Right renal pelvis (tissue), 4 donors: ENCODE results near the gene DOCK6. TPM values are rescaled to one million over a fixed set of nuclear protein-coding genes. Genes with fewer than 3 reads are reported as not detected.
A peak's percentile ranks its signal among the peaks of the same experiment; 100 is the strongest.

Experiments used
- DNase-seq, 4 donors: peaks; one replicate each; pipeline ENCODE4 v3.0.0-alpha.2; 2013; ENCODE audit warnings: low read depth in 4 of 4, low spot score in 3 of 4, missing footprints in 1 of 4
- polyA plus RNA-seq, 4 donors: library from polyadenylated mRNA; unstranded; fragments of 120-200 nt; gene quantifications; one replicate each; pipeline ENCODE4 v1.2.1, GENCODE V29; 2013; ENCODE audit not compliant: insufficient read length in 4 of 4

The DOCK6 gene
- polyA plus RNA-seq, 4 donors = 39.1 to 48.9 (median 45.9) TPM

DNA sequence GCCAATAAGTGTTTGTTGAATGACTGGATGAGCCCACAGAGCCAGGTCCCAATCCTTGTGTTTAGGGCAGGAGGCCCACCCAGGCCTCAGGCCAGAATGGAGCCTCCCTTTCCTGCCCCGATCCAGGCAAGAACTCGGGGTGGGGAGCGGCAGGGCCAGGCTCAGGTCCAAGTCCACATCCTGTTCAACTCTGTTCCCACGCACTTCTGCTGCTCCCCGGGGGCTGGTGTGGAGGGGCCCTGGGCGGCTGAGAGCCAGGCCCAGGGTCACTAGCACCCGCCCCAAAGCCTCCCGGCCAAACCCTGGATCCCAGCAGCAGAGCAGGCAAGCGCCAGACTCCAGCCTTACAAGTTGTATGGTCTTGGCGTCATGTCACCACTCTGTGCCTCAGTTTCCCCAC lies 14.9 kb downstream of the DOCK6 start:
- no peak for DNase-seq

DNA sequence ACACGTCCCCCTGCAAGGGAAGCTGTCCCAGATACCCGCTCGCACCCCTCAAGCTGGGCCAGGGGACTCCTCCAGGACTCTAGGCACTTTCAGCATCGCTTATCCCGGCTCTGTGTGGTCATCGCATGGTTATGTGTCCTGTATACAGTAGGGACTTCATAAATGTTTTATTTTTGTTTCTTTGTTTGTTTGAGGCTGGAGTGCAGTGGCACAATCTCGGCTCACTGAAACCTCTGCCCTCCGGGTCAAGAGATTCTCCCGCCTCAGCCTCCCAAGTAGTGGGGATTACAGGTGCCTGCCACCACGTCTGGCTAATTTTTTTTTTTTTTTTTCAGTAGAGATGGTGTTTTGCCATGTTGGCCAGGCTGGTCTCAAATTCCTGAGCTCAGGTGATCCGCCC lies 15.4 kb downstream of the DOCK6 start:
- DNase-seq = no peak

DNA sequence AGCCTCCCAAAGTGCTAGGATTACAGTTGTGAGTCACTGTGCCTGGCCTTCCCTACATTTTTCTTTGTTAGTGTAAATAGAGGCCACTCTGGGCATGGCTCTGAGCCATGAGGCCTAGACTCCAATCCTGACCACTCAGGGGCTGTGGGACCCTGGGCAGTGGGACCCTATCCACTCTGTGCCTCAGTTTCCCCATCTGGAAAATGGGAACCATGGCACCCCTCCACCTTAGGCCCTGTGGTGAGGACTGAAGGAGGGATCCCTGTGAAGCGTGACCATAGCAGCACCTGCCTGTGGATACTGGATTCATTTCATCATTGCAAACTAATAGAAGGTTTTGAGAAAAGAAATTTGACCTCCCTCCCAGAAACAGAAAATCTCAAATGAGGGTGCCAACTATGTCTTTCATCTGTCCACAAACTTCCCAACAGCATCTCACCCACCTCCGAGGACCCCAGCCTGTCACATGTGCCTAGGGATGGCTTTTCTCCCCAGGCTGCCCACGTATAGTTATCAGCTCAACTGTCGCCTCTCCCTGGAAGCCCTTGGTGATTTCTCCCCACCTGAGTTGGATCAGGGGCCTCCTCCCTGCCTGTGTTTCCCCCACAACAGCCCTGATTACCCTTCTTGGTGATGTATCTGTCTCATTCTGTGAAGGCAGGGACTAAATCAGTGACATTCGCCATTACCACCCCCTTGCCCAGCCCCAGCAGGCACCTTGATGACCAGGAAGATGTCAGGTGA lies 17.3 kb downstream of the DOCK6 start:
- no peak for DNase-seq

DNA sequence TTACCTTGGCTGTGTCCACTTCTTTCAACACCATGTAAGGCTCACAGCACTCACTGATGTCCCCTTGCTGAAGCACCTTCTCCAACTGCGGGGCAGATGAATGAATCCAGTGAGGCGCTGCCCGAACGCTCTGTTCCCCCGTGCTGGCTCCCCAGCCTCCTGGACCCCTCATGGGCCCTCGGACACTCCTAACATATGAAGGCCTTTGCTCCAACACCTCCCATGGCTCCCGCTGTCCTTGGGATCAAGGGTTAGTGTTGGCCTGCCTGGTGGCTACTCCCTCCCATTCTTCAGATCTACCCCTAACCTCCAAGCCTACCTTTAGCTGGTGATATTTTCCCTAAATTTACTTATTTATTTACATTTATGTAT lies 18.5 kb downstream of the DOCK6 start:
- DNase-seq = no peak

DNA sequence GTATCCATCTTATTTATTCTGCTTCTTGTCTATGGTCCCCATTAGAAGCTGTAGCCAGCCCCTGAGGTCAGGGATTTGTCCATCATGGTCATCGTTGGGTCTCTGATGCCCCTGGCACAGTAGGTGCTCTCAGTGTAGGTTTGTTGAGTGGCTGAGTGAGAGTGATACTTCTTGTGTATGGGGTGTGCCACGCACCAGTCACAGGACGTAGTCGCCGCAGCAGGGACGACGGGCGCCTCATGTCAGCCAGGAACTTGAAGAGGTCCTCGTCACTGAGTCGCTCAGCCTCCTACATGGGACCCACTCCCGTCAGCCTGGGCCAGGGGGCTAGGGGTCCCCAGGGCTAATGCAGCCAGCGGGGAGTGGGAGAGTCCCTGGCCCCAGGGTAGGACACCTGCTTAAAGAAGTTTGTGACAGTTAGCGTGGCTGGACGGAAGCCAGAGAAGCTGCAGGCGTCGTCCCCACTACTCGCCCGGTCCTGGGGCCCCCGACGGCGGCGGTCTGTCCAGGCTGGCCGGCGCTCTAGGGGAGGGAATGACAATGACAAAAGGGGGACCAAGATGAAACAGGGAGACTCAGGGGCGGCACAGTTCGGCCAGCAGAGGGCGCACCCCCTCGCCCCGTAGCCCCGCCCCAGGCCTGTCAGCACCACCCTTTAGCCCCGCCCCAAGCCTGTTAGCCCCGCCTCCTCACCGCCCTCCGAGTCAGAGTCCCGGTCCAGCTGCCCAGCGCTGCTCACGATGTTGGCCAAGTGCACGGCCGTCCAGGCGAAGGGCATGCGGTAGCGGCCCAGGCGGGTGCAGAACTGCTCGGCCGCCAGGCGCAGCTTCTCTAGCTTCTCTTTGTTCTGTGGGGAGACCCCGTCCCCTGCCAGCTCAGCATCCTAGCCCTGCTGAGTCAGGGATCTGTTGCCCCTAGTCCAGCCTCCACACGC lies 19.2 kb downstream of the DOCK6 start:
- DNase-seq = peak in 3 of 4 donors; percentile 61 to 73 (median 70)

DNA sequence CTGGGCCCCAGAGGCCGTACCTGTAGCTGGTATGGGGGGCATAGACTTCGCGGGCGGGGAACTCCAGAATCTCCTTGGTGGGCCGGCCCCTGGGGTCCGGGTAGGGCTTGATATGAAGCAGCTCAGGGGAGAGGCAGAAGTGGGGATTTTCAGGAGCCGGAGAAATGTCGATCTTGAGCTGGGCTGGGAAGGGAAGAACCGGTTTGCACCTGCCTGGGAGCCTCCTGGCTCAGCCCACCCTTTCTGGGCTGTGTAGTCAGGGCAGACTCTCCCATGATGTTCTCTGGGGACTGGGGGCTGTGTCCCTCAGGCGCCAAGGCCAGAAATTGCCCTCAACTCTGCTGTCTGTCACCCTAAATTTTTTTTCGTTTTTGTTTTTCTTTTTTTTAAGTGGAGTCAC lies 20.3 kb downstream of the DOCK6 start:
- no peak for DNase-seq

DNA sequence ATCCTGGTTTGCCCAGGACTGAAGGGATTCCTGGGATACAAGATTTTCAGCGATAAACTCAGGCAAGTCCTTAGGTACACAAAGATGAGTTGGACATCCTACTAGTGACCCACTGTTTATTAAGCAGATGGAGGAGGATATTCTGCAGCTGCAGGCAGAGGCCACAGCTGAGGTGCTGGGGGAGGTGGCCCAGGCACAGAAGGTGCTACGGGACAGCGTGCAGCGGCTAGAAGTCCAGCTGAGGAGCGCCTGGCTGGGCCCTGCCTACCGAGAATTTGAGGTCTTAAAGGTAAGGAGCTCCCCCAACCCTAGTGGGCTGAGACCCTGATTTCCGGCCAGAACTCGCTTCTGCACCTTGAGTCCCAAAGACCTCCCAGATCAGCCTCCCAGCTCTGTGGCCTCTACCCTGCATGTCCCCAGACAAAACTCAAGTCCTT lies 22.3 kb downstream of the DOCK6 start:
- DNase-seq = no peak

DNA sequence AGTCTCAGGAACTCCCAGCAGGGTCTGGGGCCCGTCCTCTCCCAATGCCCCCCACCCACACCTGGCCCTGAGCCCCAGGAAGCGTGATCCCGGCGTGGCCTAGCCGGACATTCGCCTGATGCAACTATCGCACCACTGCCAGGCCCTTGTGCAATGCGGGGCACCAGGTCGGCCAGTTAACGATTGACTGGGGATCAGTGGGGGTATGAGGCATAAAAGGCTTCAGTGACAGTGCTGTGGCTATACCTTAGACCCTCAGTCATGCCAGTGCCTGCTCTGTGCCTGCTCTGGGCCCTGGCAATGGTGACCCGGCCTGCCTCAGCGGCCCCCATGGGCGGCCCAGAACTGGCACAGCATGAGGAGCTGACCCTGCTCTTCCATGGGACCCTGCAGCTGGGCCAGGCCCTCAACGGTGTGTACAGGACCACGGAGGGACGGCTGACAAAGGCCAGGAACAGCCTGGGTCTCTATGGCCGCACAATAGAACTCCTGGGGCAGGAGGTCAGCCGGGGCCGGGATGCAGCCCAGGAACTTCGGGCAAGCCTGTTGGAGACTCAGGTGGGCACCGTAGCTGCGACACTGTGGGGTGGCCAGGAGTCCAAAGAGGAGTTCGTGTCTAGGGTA lies 22.8 kb downstream of the DOCK6 start, which contains the start of gene ANGPTL8:
Gene ANGPTL8 (plus strand): TSS at position 243 of the 624 bp plus-strand sequence. CDS start 19 bp downstream, at position 262.
- DNase-seq = no peak

DNA sequence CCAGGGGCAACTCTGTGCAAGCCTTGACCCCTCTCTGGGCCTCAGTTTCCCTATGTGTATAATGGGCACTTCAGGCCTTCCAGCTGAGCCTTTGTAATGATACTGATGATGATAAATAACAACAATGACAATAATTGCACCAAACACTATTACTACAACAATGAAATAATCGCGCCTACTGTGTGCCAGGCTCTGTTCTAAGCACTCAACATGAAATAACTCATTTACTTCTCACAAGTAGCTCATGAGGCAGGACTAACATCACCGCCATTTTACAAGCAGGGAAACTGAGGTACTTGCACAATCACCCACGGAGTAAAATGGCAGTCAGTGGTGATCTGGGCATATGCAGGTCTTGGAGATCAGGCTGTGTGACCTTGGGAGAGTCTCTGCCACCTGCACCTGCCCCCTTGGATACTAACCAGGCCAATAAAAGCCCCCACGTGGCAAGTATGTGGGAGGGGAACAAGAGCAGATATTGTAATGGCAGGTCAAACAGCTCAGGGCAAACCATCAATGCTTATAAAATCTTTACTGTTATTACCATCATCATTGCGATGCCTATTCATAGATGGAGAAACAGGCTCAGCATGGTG lies 23.4 kb downstream of the DOCK6 start:
- DNase-seq = no peak

DNA sequence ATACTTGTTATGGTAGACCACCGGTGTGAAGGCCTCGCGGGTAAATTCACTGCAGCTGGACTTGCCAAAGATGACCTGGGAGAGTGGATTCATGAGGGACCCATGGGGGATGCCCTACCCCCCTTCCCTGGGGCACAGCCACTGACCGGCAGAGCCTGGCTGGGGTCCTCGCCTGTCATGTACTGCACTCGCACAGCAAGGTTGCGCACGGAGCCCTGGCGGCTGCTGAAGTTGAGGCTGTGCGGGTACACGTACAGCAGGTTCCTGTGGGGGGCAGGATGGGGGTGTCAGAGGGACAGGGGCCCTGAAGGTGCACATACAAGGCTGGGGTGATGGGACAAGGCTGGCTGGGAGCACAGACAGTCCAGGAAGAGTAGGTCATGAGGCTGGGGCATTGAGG lies 24.3 kb downstream of the DOCK6 start:
- no peak for DNase-seq

DNA sequence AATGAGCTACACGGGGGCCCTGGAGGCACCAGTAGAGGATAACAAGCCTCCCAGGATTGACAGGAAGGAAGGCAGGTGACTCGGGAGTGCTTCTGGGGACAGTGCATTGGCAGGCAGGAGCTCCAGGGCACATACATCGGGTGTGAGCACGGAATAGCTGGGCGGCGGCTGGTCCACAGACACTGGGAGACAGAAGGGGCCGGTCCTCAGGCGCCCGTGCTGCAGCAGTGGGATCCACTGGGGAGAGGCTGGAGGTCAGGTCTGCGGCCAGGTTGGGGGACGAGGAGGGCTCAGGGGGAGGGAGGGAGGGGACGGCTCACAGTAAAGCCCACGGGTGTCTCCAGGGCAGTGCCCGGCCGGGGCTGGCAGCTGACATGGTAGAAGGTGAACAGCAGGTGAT lies 25.0 kb downstream of the DOCK6 start:
- no peak for DNase-seq

DNA sequence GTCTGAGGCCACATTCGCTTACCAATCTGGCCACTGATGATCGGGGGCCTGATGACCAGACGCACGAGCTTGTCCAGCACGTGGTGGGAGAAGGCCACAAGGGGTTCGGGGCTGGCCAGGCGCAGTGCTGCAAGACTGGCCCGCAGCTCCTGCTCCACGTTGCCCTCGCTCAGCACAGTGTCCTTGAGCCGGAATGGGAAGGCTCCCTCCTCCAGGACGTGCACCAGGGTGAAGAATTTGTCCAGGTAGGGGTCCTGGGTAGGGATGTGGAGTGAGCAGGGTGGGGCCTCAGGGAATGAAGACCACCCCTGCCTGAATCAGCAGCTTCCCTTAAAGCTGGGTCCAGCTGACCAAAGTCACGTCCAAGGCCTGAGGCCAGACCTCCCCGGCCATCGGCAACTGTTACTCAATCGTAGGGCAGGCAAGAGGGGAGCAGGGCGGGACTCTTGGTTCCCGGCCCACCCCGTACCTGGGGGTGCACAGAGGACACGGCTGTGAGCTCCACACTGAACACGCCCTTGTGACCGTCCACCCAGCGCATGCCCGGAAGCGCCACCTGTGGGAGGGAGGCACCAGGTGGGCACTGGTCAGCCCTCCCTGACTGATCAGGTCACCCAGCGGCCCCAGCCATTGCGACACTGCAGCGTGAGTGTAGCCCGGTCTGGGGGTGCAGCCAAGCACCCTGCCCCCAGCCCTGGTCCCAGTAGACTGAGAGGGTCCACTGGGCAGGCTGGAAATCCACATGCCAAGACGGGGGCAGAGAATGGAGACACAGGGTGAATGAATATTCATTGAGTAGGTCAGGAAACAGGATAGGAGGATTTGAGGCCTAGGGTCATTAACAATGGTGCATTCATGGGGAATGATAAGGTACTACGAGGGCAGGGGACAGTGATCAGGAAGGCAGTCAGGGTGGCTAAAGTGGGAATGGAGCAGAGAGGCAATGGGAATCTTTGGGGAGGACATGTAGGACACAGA lies 25.7 kb downstream of the DOCK6 start:
- no peak for DNase-seq

DNA sequence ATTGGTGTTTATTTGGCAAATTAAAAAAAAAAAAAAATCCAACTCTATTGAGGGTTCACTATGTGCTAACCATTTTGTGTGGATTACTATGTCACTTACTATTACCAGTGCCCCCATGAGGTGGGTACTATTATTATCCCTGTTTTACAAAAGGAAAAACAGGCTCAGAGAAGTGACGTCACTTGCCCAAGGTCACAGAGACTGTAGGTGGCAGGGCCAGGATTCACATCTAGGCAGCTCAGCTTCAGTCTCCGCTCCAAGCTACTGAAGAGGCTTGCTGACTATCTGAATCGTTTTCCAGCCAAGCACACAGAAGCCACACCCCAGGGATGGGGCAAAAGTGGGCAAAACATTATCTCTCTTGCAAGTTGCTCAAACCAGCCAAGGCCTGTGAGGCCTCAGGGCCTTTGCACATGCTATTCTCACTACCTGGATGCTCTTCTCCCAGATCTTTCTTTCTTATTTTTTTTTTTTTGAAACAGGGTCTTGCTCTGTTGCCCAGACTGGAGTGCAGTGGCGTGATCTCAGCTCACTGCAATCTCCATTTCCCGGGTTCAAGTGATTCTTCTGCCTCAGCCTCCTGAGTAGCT lies 27.7 kb downstream of the DOCK6 start:
- no peak for DNase-seq

DNA sequence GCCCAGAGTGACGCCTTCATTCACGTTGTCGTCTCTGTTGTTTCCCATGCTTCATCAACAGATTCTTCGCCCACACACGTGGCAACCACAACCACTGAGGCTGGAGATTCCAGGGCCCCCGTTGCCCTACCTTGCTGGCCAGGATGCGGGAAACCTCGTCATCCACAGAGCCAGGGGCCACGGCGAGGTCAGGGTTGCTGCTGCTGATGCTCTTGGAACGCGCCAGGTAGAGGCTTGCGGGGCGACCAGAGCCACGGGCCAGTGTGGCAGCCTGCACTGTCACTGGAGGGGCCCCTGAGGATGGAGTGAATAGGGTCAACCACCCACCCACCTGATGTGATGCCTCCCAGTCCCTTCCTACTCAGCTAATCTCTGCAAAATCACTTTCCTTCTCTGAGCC lies 29.3 kb downstream of the DOCK6 start:
- no peak for DNase-seq

DNA sequence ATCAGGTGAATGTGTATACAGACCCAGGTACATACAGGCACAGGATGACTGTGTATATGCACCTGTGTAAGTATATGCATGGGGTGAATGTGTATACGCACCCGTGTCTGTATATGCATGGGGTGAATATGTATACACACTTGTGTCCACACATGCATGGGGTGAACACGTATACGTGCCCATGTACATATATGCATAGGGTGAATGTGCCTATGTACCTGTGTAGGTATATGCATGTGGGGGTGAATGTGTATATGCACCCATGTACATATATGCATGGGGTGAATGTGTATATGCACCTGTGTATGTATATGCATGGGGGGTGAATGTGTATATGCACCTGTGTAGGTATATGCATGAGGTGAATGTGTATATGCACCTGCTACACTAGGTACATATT lies 29.8 kb downstream of the DOCK6 start:
- DNase-seq = no peak

DNA sequence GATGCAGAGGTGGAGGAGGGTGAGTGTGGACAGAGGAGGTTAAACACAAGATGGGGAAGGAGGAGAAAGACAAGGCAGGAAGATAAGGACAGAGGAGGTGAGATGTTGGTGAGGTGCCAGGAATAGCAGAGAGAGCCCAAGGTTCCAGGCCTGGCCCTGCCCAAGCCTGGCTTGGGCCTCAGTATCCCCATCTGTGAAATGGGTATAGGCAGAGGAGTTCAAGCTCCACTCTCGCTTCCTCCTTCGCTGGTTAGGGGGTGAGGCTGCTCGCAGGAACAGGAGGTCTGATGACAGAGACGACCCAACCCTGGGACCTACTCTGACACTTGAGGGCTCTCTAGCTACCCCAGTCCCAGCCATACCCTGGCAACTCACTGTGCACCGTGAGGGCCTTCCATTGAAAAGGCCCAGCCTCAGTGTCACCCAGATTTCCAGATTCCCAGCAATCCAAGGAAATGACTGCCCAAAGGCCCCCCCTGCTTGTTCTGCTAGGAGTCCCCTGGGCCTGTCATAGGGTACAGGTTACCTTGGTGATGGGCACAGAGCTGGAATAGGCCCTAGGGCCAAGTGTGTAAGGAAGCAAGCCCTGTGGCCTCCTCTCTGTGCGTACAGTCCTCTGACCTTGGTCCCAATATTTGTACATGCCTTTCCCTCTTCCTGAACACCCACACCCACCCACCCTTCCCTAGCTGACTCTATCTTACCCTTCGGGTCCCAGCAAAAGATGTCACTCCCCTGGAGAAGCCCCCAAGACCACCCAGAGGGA lies 31.5 kb downstream of the DOCK6 start:
- DNase-seq = no peak

DNA sequence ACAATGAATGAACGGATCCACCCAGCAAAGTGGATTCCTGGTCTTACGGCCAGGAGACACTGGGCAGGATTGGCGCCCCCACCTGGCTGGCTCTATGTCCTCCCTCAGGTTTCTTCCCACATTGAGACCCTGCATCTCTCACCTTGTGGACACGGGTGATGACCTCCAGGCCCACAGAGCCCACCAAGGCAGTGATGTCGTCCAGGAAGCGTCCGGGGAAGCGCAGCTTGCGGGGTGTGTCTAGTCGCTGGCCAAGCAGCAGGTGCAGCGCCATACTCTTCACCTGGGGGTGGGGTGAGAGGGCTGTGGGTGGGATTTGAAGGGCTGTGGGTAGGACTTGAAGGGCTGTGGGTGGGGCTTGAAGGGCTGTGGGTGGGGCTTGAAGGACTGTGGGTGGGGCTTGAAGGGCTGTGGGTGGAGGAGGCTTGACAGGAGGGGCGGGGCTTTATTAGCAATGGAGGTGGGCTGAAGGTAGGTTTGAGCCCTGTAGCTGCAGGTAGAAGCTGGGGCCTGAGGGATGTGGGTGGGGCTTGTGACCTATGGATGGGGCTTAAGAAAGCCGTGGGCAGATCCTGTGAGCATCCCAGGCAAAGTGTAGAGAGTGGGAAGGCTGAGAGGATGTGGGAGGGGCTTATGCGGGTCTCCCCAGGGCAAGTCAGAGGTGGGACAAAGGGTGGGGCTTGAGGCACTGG lies 35.0 kb downstream of the DOCK6 start:
- DNase-seq = no peak

DNA sequence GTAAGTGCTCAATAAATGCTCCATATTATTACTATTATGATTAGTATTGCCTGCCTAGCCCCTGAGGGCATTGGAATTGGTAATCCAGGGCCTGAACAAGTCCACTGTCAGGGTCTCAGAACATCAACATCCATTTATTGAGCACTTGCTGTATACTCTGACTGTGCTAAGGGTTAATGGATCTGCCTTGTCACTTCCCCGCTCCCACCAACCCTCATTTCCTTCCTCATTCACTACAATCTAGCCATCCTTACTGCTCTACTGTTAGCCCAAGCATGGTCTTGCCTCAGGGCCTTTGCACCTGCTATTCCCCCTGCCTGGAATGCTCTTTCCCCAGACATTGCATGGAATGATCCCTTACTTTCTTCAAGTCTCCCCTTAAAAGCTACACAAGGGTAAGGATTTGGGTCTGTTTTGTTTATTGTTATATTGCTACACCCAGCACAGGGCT lies 35.6 kb downstream of the DOCK6 start:
- no peak for DNase-seq
